GM18507 (cell line): ENCODE results near the gene RUSC1.
A peak's percentile ranks its signal among the peaks of the same experiment; 100 is the strongest.
"Not testable (repeated sequence)": the region's sequence is repeated elsewhere in the genome, so short reads cannot be mapped to it uniquely, and the experiment has no call there.

Experiments used
- DNase-seq: peaks from one replicate; pipeline ENCODE4 v3.0.0; 2011; ENCODE audit warnings: low read depth; ENCODE audit not compliant: insufficient read length; ENCODE audit errors: extremely low spot score
- FAIRE-seq: peaks from 2 replicates; lab custom pipeline; 2011; peaks lifted over from hg19 to GRCh38; lab: Jason Lieb, UNC

RUSC1 gene, protein sequence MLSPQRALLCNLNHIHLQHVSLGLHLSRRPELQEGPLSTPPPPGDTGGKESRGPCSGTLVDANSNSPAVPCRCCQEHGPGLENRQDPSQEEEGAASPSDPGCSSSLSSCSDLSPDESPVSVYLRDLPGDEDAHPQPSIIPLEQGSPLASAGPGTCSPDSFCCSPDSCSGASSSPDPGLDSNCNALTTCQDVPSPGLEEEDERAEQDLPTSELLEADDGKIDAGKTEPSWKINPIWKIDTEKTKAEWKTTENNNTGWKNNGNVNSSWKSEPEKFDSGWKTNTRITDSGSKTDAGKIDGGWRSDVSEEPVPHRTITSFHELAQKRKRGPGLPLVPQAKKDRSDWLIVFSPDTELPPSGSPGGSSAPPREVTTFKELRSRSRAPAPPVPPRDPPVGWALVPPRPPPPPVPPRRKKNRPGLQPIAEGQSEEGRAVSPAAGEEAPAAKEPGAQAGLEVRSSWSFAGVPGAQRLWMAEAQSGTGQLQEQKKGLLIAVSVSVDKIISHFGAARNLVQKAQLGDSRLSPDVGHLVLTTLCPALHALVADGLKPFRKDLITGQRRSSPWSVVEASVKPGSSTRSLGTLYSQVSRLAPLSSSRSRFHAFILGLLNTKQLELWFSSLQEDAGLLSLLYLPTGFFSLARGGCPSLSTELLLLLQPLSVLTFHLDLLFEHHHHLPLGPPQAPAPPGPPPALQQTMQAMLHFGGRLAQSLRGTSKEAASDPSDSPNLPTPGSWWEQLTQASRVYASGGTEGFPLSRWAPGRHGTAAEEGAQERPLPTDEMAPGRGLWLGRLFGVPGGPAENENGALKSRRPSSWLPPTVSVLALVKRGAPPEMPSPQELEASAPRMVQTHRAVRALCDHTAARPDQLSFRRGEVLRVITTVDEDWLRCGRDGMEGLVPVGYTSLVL

DNA sequence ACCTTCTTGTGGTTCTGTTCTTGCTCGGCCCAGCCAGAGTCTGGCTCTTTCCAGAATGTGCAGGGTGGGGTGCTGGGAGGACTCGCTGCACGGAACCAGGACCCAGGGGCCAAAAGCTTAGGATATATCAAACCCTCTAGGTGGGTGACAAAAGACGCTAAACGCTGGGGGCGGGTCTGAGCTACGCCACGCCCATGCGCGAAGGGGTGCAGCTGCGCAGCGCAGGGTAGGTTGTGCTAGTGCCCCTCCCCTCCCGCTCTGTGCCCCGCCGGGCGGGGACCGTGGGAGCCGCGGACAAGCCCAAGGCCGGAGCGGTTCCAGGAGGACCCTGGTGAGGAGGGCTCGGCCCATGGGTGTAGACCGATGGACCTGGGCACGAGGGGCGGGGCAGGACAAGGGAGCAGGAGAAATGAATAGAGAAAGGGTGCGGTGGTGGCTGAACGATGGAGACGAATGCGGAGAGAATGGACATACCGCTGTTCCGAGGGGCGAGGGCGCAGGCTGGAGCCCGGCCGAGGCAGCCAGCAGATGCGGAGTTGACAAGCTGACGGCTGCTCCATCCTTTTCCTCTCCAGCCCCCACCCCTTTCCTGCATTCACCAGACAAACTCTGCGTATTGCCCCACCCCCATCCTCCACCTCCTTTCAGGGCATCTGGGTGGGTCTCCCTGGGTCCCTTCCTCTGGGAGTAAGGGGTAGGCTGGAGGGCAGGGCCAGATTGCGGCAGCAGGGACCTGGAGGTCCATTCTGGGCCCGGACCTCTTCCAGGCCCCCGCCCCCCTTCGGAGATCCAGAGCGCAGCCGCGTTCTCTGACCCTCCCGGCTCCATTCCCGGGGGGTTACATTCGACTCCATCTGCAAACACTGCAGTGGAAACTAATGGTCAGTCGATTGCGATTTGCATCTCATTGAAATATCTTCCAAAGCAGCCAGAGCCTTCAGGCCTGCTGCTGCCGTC is at the start of gene RUSC1:
Gene RUSC1, plus strand, starts transcription at position 234 of the 957 bp plus-strand sequence. CDS start 880 bp downstream, outside the sequence.
- no peak for DNase-seq

DNA sequence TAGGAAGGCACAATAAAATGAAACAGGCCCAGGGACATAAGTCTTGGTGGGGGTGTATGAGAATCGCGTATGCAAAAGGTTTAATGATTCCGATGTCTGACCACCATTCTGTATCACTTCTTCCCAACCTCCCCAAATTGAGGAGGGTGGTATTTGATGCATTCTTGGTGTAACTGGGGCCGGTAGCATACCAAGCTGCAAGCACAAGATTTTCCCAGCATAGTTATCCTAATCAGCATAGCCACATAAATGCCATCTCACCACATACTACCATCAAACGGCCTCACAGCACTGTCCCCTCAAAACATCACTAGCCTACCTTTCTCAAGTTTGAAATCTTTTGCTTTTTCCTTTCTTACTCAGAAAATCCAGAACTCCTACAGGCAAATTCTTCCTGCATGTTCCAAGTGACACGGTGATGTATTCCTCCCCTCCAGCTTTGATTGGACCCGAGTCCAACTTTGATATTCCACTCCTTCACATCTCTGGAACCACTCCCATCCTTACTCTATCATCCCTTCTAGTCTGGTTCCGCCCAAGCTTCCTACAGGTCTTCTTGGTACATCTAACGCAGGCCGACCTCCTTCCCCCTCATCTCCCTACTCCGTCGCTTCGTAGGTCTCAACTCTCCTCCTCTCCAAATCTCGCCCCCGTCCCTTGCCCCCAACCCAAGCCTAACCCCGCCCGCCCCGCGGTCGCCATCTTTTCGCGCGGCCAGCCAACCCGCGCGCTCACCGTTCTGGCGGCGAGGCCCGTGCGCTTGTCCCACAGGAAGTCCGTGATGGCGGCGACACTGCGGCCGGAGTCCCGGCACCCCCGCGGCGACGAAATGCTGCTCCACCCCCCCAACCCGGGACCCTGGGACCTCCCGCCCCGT is 48.0 kb upstream of the RUSC1 start:
- no peak for FAIRE-seq
- peak; percentile 32 for DNase-seq

More for the DNA sequence above, at the start of gene RUSC1:
- no peak for FAIRE-seq

DNA sequence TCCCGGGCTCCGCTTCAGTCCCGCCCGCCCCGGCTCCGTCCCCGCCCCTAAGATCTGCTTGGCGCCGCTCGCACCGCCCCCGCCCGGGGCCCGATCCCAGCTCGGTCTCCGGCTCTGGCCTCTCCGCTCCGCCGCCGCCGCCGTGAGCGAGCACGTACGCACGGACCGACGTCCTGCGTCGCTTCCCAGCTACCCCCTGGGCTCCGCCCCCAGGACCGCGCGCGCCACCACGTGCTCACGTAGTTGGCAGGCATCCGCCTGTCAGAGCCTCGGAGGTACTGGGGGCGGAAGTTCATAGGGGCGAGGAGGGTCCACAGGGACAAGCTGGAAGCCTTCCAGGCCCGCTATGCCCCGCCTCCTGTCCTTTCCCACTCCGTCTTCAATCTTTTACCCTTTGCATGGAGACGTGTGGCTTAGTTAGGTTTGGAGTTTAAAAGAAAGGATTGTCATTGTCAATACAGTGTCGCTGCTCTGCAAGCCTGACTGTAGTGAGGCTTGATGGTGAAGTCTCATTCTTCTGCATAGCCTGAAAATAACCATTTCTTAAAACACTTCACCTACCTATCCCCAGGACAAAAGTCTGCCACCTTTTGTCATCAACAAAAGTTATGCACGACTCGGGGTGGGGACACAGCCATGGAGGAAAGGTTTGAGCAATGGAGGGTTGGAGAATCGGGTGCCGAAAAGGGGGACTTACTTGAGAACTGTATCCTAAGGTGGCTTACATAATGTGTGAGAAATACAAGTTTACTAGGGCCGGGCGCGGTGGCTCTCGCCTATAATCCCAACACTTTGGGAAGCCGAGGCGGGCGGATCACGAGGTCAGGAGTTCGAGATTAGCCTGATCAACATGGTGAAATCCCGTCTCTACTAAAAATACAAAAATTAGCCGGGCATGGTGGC is 47.1 kb upstream of the RUSC1 start, which contains the start of gene CLK2:
Gene CLK2, minus strand, starts transcription at position 162 of the 903 bp plus-strand sequence. CDS start 2,527 bp downstream, outside the sequence.
- FAIRE-seq (peak; percentile 89), DNase-seq (peak; percentile 95)

DNA sequence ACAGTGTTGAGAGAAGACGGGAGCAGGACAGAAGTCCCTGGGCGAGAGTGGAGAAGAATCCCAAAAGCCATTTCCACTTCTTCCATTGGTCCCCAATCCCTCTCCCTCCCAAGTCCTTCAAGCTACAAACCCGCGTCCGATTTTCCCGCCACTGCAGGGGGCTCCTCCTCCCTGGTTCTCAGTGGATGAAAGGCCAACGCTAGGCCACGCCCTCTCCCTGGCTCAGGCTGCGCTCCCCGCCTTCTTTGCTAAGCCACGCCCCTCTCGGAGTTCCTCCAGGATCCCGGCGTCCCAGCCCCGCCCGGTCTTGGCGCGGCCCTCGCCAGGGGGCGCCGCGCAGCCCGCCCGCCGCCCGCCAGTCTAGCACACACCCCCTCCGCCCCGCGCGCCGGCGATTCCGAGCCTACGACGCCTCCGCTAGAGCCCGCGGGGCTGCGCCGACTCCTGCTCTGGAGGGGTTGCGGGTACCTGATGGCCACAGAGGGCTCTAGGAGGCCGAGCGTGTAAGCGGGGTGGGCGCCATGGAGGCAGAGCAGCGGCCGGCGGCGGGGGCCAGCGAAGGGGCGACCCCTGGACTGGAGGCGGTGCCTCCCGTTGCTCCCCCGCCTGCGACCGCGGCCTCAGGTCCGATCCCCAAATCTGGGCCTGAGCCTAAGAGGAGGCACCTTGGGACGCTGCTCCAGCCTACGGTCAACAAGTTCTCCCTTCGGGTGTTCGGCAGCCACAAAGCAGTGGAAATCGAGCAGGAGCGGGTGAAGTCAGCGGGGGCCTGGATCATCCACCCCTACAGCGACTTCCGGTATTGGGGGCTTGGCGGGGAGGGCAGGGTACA is 43.4 kb upstream of the RUSC1 start, which contains the start of gene HCN3:
Gene HCN3, plus strand, starts transcription at position 394 of the 832 bp plus-strand sequence. Its CDS starts 128 bp downstream, at position 522.
- DNase-seq: peak; percentile 97
- peak; percentile 94 for FAIRE-seq

DNA sequence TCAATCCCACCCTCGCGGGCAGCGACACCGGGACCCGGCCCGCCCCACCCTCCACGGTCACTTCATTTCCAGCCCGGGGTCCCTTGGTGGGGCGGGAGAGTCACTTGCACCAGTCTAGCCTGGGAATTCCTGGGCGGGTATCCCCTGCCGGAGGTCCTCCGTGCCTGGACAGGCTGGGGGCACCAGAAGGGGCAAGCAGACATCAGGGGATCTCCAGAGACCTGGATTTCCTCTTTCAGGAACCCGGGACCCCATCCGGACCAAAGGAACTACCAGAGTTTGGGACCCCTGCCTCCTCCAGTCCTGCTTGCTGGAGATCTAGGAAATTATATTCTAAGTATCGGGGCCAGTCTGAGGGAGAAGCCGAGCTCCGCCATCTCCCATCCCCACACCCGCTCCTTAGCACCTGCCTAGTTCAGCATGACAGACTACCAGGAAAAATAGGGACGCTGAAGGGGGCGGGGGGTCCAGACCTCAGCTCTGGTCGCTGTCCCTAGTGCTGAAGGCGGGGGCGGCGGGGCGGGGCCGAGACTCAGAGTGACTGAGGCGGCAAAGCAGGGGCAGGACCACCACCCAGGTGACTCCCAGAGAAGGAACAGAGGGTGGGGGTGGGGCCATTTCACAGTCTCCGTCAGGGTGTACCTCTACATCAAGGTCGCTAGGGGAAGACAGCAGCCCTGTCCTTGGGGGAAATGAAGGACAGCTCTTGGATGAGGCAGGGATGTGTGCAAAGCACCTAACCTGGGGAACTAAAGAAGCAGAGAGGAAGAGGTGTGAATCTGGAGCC is 42.6 kb upstream of the RUSC1 start:
- FAIRE-seq: peak; percentile 67
- no peak for DNase-seq

DNA sequence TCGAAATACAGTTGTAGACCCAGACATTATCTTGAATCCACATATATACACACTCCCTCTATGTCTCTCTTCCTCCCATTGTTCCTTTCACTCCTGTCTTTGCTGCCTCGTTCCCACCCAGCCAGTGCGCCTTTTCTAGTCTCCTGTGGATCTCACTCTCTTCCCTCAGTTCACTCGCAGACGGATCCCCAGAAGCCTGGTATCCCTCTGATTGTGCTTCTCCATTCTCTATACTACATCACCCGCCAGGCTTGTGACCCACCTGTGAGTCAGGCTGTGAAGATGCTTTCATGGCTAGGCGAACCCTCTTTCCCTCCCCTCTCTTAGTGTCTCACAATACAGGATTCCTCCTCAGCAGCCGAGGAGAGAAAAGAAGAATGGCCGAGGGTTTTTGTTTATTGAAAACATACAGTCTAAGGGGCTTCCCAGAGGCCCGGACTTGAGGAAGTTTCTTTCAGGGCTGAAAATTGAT is 42.0 kb upstream of the RUSC1 start:
- no peak for DNase-seq
- no peak for FAIRE-seq

DNA sequence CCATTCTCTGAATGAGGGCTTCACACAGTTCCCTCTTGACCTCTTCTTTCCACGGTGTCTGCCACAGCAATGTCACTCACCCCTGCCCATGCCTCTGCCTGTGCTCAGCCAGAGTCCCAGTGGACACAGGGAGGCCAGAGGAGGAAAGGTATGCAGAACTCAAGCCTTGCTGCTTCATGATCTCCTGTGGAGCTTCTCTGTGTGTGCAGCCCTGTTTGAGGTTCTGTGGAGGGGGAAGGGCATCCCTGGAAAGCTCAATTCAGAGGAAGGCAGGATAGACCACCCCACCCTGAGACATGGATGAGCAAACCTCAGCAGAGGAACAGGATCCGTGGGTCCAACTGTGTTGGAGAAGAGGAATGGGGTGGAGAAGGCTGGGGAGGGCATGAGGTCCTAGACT is 41.4 kb upstream of the RUSC1 start:
- no peak for DNase-seq
- FAIRE-seq: no peak

DNA sequence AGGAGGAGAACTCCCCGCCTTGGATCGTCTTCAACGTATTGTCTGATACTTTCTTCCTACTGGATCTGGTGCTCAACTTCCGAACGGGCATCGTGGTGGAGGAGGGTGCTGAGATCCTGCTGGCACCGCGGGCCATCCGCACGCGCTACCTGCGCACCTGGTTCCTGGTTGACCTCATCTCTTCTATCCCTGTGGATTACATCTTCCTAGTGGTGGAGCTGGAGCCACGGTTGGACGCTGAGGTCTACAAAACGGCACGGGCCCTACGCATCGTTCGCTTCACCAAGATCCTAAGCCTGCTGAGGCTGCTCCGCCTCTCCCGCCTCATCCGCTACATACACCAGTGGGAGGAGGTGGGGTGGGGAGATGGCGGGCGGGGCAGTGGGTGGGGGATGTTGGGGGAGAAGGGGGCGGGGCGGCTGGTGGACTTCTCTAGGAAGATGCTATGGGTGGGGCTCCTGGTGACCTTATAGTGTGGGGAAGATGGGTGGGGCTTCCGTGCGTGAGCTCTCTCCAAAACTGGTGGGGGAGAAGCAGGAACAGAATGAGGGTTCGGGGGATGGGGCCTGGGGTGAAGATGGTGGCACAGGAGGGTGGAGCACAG is 38.1 kb upstream of the RUSC1 start:
- DNase-seq (no peak), FAIRE-seq (no peak)

DNA sequence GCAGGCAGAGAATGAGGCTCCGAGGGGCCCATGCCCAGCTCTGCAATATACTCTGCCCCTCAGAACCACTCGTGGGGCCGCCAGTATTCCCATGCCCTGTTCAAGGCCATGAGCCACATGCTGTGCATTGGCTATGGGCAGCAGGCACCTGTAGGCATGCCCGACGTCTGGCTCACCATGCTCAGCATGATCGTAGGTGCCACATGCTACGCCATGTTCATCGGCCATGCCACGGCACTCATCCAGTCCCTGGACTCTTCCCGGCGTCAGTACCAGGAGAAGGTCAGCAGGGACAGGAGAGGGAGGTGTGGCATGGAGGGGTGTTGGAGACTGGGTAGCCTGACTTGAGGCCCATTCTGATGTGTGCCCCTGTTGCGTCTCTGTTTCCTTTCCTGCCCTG is 36.2 kb upstream of the RUSC1 start:
- FAIRE-seq: no peak
- DNase-seq: no peak

DNA sequence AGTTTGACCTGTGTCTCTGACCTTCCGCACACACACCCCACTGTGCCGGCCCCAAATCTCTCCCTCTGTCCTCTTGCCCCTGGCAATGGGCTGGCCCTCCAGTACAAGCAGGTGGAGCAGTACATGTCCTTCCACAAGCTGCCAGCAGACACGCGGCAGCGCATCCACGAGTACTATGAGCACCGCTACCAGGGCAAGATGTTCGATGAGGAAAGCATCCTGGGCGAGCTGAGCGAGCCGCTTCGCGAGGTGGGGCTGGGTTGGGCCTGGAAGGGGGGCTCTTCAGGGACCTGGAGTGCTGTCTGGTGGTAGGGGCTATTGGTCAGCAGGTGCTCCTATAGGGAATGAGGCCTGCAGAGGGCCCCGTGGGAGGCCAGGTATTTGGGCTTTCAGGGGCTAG is 35.6 kb upstream of the RUSC1 start:
- DNase-seq (no peak), FAIRE-seq (no peak)

DNA sequence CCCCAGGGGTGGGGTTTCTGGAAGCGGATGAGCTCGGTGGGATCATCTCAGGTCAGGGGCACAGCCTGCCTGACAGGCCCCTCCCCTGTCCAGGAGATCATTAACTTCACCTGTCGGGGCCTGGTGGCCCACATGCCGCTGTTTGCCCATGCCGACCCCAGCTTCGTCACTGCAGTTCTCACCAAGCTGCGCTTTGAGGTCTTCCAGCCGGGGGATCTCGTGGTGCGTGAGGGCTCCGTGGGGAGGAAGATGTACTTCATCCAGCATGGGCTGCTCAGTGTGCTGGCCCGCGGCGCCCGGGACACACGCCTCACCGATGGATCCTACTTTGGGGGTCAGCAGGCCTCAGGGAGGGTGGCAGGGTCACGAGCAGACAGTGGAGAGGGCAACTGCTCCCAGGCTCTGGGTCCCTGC is 35.1 kb upstream of the RUSC1 start:
- FAIRE-seq: no peak
- no peak for DNase-seq

DNA sequence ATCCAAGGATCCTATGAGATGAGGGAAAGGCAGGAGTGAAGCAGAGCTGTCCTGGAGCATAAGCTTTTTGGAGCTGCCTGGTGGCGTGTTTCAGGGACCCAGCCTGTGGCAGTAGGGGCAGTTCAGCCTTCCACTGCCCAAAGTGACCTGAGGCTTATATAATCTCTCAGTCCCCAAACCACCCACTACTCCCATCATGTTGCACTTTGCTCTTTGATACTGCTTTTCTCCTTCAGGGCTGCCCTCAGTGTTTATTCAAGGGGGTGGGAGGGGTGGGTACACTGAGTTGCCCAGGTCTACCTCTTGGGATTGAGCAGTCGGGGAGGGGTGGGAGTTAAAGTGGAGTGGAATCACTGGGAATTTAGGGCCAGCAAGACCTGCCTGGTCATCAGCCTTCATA is 34.1 kb upstream of the RUSC1 start:
- no peak for DNase-seq
- no peak for FAIRE-seq

DNA sequence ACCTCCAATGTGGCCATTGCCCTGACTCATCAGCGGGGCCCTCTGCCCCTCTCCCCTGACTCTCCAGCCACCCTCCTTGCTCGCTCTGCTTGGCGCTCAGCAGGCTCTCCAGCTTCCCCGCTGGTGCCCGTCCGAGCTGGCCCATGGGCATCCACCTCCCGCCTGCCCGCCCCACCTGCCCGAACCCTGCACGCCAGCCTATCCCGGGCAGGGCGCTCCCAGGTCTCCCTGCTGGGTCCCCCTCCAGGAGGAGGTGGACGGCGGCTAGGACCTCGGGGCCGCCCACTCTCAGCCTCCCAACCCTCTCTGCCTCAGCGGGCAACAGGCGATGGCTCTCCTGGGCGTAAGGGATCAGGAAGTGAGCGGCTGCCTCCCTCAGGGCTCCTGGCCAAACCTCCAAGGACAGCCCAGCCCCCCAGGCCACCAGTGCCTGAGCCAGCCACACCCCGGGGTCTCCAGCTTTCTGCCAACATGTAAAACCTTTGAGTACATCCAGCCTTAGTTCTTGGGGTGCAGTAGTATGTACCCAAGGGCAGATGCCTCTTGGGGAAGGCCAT is 32.6 kb upstream of the RUSC1 start:
- DNase-seq: no peak
- no peak for FAIRE-seq

DNA sequence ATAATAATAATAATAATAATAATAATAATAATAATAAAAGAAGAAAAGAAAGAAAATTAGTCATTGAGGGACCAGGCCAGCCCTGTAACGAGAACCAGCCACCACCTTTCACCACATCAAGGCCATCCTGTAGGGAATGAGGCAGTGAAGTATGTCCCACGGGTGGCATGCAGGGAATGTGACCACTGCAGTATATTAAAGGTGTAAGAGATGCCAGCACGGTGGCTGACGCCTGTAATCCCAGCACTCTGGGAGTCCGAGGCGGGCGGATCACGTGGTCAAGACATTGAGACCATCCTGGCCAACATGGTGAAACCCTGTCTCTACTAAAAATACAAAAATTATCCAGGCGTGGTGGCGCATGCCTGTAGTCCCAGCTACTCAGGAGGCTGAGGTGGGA is 29.7 kb upstream of the RUSC1 start:
- DNase-seq, FAIRE-seq: not testable (repeated sequence)
